ENCODE measurements around the gene TRAPPC10. TPM values are rescaled to one million over a fixed set of nuclear protein-coding genes. Genes with fewer than 3 reads are reported as not detected.

TRAPPC10 gene
- total RNA-seq, 1 donor from 2014 or later: 21.4 TPM

- H3K36me3 ChIP-seq: peaks cover 59% of the 10 kb centered on the region
- peak overlapping the region; percentile 34 for H3K4me3 ChIP-seq
- intact Hi-C loops (cut with micrococcal nuclease): no loop called here
- no peaks in the 10 kb centered on the region for H3K27me3 ChIP-seq (ENCODE audit: low read depth)
- peaks cover 57% of the 10 kb centered on the region for H3K4me1 ChIP-seq
- peak overlapping the region; percentile 88 for H3K27ac ChIP-seq (replicated peaks)
- TF ChIP-seq, protein P1, sequence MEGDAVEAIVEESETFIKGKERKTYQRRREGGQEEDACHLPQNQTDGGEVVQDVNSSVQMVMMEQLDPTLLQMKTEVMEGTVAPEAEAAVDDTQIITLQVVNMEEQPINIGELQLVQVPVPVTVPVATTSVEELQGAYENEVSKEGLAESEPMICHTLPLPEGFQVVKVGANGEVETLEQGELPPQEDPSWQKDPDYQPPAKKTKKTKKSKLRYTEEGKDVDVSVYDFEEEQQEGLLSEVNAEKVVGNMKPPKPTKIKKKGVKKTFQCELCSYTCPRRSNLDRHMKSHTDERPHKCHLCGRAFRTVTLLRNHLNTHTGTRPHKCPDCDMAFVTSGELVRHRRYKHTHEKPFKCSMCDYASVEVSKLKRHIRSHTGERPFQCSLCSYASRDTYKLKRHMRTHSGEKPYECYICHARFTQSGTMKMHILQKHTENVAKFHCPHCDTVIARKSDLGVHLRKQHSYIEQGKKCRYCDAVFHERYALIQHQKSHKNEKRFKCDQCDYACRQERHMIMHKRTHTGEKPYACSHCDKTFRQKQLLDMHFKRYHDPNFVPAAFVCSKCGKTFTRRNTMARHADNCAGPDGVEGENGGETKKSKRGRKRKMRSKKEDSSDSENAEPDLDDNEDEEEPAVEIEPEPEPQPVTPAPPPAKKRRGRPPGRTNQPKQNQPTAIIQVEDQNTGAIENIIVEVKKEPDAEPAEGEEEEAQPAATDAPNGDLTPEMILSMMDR (IDR thresholded peaks at IDR 0.05; ENCODE audit: borderline replicate concordance): no peak
- no peaks in the 10 kb centered on the region for H3K9me3 ChIP-seq (replicated peaks)
- no peak for DNase-seq
These were observed 70.7 kb downstream of the TRAPPC10 start for GRCh38 chr21:44082648-44083440.

DNA sequence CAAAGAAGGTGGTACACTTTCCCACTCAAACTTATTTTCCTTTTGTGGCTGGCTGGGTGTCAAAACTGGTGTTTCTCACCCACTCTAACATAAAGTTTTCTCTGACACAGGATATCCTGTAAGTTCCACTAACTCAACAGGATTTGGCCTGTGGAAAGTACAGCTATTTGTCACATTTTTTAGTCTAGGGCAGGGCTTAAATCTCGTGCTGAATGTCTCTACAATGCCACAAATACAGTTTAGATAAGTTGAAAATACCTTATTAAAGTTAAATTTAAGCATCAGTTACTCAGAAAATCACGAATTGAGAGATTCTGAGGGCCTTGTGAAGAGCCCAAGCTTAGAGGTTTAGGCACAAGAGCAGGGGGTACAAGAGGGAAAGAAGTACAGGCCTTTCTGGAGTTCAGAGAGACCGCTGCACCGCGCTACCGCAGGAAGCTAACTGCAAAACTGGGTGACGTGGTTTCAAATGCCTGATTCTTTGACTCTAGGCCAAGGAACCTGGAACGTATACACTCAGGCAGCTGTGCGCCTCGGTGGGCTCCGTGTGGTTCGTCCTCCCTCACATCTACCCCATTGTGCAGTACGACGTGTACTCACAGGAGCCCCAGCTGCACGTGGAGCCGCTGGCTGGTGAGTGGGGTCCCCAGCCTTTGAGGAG is 71.7 kb downstream of the TRAPPC10 start:
- Histone ChIP-seq H3K27ac (replicated peaks) (peak overlapping the region; percentile 88), H3K4me3 (peak overlapping the region; percentile 34), H3K4me1 (peaks cover 64% of the 10 kb centered on the region), H3K27me3 (ENCODE audit: low read depth) (no peaks in the 10 kb centered on the region), H3K9me3 (replicated peaks) (no peaks in the 10 kb centered on the region), H3K36me3 (peaks cover 60% of the 10 kb centered on the region)
- no peak for DNase-seq
- TF ChIP-seq, protein P1 (IDR thresholded peaks at IDR 0.05; ENCODE audit: borderline replicate concordance): no peak
- intact Hi-C loops (cut with micrococcal nuclease): no loop called here

- Histone ChIP-seq H3K27me3 (ENCODE audit: low read depth) (no peaks in the 10 kb centered on the region), H3K27ac (replicated peaks) (peak overlapping the region; percentile 88), H3K4me3 (peak overlapping the region; percentile 34), H3K9me3 (replicated peaks) (no peaks in the 10 kb centered on the region), H3K4me1 (peaks cover 64% of the 10 kb centered on the region), H3K36me3 (peaks cover 60% of the 10 kb centered on the region)
- TF ChIP-seq, protein P1 (IDR thresholded peaks at IDR 0.05; ENCODE audit: borderline replicate concordance): no peak
- DNase-seq: no peak
- intact Hi-C loops (cut with micrococcal nuclease): no loop called here
These were observed 72.6 kb downstream of the TRAPPC10 start for GRCh38 chr21:44084496-44085241.

DNA sequence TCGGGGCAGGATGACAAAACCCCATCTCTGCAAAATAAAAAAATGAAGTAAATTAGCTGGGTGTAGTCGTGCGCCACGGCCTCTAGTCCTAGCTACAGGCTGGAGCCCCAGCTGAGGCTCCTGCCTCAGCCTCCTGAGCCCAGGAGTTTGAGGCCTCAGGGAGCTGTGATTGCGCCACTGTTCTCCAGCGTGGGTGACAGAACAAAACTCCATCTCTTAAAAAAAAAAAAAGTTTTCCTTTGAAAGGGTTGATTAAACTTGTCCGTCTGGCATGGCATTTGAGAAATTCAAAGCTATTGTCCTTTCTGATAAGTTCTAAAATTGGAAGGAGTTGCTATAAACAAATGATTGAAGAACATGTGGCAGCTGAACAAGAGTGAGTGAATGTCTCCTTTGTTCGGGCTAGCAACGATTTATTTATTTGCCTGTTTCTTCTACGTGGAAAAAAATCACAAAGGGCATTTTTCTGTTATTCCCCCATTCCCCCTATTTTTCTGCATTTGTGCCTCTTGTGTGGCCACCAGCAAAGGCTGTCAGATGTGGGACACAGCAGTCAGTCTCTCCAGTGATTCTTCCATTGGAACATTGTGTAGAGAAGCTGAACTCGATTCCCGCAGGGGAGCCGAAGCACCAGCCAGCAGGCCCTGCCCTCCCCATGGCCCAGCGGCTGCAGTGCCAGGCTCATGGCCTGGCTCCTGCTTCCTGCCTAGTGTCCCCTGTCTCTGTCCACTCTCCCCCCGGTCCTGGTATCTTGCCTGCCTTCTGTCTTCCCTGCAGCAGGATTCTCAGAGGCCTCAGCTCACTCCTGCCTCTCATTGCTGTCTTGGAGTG is 73.6 kb downstream of the TRAPPC10 start:
- Histone ChIP-seq H3K4me1 (peaks cover 64% of the 10 kb centered on the region), H3K27ac (replicated peaks) (peak overlapping the region; percentile 88), H3K4me3 (no peak overlapping the region), H3K9me3 (replicated peaks) (no peaks in the 10 kb centered on the region), H3K27me3 (ENCODE audit: low read depth) (no peaks in the 10 kb centered on the region), H3K36me3 (peaks cover 60% of the 10 kb centered on the region)
- DNase-seq: peak; percentile 36
- TF ChIP-seq, protein P1 (IDR thresholded peaks at IDR 0.05; ENCODE audit: borderline replicate concordance): no peak
- intact Hi-C loops (cut with micrococcal nuclease): no loop called here

Measured in left ventricle myocardium inferior (tissue), 1 donor.